ENCODE results near the gene WBP1L.
"Not testable (repeated sequence)": the region's sequence is repeated elsewhere in the genome, so short reads cannot be mapped to it uniquely, and the experiment has no call there.

Gene WBP1L

GRCh38 chr10:102743588-102744373, at the start of gene WBP1L:
Gene WBP1L, plus strand, starts transcription at chr10:102743948. Its CDS starts 106 bp downstream, at chr10:102744054.
- DNase-seq = peak; percentile 94 to 98

- DNase-seq = not testable (repeated sequence)
These were observed 48.3 kb upstream of the WBP1L start for GRCh38 chr10:102695401-102695800.

GRCh38 chr10:102696736-102697135, 47.0 kb upstream of the WBP1L start:
- DNase-seq = no peak

GRCh38 chr10:102698894-102699293, 44.9 kb upstream of the WBP1L start:
- no peak for DNase-seq

- DNase-seq = no peak
These were observed 42.5 kb upstream of the WBP1L start for GRCh38 chr10:102701272-102701671.

GRCh38 chr10:102701796-102702195, 42.0 kb upstream of the WBP1L start:
- DNase-seq = no peak

GRCh38 chr10:102702742-102703141, 41.0 kb upstream of the WBP1L start:
- no peak for DNase-seq

GRCh38 chr10:102704915-102705314, 38.8 kb upstream of the WBP1L start:
- DNase-seq = no peak

- DNase-seq = no peak
These were observed 38.2 kb upstream of the WBP1L start for GRCh38 chr10:102705531-102705930.

- no peak for DNase-seq
These were observed 33.1 kb upstream of the WBP1L start for GRCh38 chr10:102710609-102711008.

- DNase-seq = no peak
These were observed 31.7 kb upstream of the WBP1L start for GRCh38 chr10:102712089-102712488.

GRCh38 chr10:102712843-102713538, 30.8 kb upstream of the WBP1L start:
- no peak for DNase-seq

- DNase-seq = no peak
These were observed 30.3 kb upstream of the WBP1L start for GRCh38 chr10:102713539-102713813.

- peak; percentile 76 to 95 for DNase-seq
These were observed 29.7 kb upstream of the WBP1L start, which contains the start of gene ARL3 for GRCh38 chr10:102713814-102714620. Gene ARL3, minus strand, starts transcription at chr10:102714397. Its CDS starts 122 bp downstream, at chr10:102714275.

- DNase-seq = no peak
These were observed 28.9 kb upstream of the WBP1L start, which contains the start of gene SFXN2 for GRCh38 chr10:102714621-102715455. Gene SFXN2, plus strand, starts transcription at chr10:102714636. Its CDS starts 12,001 bp downstream, at chr10:102726637.

- DNase-seq = no peak
These were observed 27.9 kb upstream of the WBP1L start for GRCh38 chr10:102715880-102716279.

- not testable (repeated sequence) for DNase-seq
These were observed 26.7 kb upstream of the WBP1L start for GRCh38 chr10:102716900-102717565.

- DNase-seq = peak in 1 of 2 experiments; percentile 1
These were observed 25.5 kb upstream of the WBP1L start for GRCh38 chr10:102718220-102718619.

GRCh38 chr10:102720337-102720736, 23.4 kb upstream of the WBP1L start:
- no peak for DNase-seq

- DNase-seq = no peak
These were observed 22.9 kb upstream of the WBP1L start for GRCh38 chr10:102720775-102721301.

GRCh38 chr10:102721954-102722353, 21.8 kb upstream of the WBP1L start:
- no peak for DNase-seq

- DNase-seq = no peak
These were observed 19.8 kb upstream of the WBP1L start for GRCh38 chr10:102723989-102724388.
